Tibial artery (tissue), 4 donors: ENCODE measurements around the gene USP17L26.
"Not testable (repeated sequence)": the region's sequence is repeated elsewhere in the genome, so short reads cannot be mapped to it uniquely, and the experiment has no call there.

Source experiments
- DNase-seq, 2 donors: peaks; one replicate each; pipeline ENCODE4 v3.0.0-alpha.2; 2019
- H3K27ac ChIP-seq, 2 donors: fragments of 200-600 bp; sonication (generic) in 1 of 2; 1 replicate in 1 of 2; 2 replicates in 1 of 2; pipeline ENCODE4 v1.5.1; 2018 to 2019; ENCODE audit warnings: mild to moderate bottlenecking in 1 of 2
- H3K27me3 ChIP-seq, 2 donors: fragments of 200-600 bp; sonication (generic) in 1 of 2; one replicate each; pipeline versions ENCODE4 v1.5.1 to v1.6.0; 2016 to 2019
- H3K36me3 ChIP-seq, 3 donors: fragments of 200-600 bp; sonication (generic) in 2 of 3; one replicate each; pipeline ENCODE4 v1.5.1; 2016 to 2019; ENCODE audit warnings: mild to moderate bottlenecking in 2 of 3
- H3K4me1 ChIP-seq, 4 donors: fragments of 200-600 bp; sonication (generic) in 2 of 4; 1 replicate in 3 of 4; 2 replicates in 1 of 4; pipeline ENCODE4 v1.5.1; 2016 to 2019
- H3K4me3 ChIP-seq, 2 donors: fragments of 200-600 bp; sonication (generic) in 1 of 2; 1 replicate in 1 of 2; 2 replicates in 1 of 2; pipeline ENCODE4 v1.5.1; 2018 to 2019; ENCODE audit warnings: mild to moderate bottlenecking in 2 of 2
- H3K9me3 ChIP-seq, 3 donors: fragments of 200-600 bp; sonication (generic) in 1 of 3; one replicate each; pipeline ENCODE4 v1.5.1; 2016 to 2019
- CTCF ChIP-seq, 2 experiments: fragments of 200-600 bp in 1 of 2; fragments of 450-650 bp in 1 of 2; IDR thresholded peaks; one replicate each; pipeline ENCODE4 v1.5.1; 2017 to 2019; ENCODE audit warnings: antibody characterized with exemption in 2 of 2, mild to moderate bottlenecking in 1 of 2, moderate library complexity in 1 of 2
- intact Hi-C: fragments of 100-400 bp; cut with DNase I; formaldehyde crosslinking; loops from one replicate; pipeline ENCODE4 v1.15.0; 2023; ENCODE audit warnings: low total_unique reads

Gene USP17L26

GRCh38 chr4:9381012-9381534 is 46.6 kb downstream of the USP17L26 start:
- H3K9me3 ChIP-seq, H3K4me1 ChIP-seq, H3K27me3 ChIP-seq, H3K27ac ChIP-seq, intact Hi-C loops, H3K36me3 ChIP-seq: not testable (repeated sequence)
- peak in 1 of 2 donors; percentile 65 for DNase-seq
- peak; percentile 16 to 42 for TF ChIP-seq CTCF (IDR thresholded peaks at IDR 0.05)
- peak overlapping the region; percentile 40 to 47 for H3K4me3 ChIP-seq

DNA sequence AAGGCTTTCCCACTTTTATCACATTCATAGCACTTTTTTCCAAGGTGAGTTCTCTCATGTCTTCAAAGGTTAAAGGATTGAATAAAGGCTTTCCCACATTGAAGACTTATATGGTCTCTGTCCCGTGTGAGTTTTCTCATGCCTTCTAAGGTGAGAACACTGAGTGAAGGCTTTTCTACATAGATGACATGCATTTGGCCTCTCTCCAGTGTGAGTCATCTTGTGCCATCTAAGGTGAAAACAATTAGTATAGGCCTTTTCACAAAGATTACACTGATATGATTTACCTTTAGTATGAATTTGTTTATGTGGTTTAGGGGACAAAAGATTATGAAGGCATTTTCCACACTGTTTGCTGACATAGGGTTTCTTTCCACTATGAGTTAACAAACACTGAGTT is 49.7 kb downstream of the USP17L26 start:
- TF ChIP-seq CTCF (IDR thresholded peaks at IDR 0.05): no peak
- DNase-seq: no peak
- Histone ChIP-seq H3K36me3 (no peaks in the 10 kb centered on the region), H3K27ac (no peak overlapping the region), H3K4me1 (no peaks in the 10 kb centered on the region), H3K27me3 (no peaks in the 10 kb centered on the region), H3K4me3 (no peak overlapping the region), H3K9me3 (no peaks in the 10 kb centered on the region)
- intact Hi-C loops: no loop called here
